Measurements from ENCODE around the gene VWA7. TPM values are rescaled to one million over a fixed set of nuclear protein-coding genes. Genes with fewer than 3 reads are reported as not detected.

VWA7 gene
- total RNA-seq, 1 experiment from 2014 or later: 0.36 TPM

Other genes with a start within 250 kb of the VWA7 start
- gene MCCD1, start 248.4 kb downstream of the VWA7 start, total RNA-seq (2014; rRNA removed; shearing (Covaris generic)): not detected in 2 replicates
- 472 and 494 TPM in 2 replicates for gene DDX39B, start 235.3 kb downstream of the VWA7 start, total RNA-seq (2014; rRNA removed; shearing (Covaris generic))
- gene ATP6V1G2, start 230.7 kb downstream of the VWA7 start, total RNA-seq (2014; rRNA removed; shearing (Covaris generic)): 2.3 and 2.6 TPM in 2 replicates
- 25.0 and 27.5 TPM in 2 replicates for gene NFKBIL1, start 229.7 kb downstream of the VWA7 start, total RNA-seq (2014; rRNA removed; shearing (Covaris generic))
- not detected in 2 replicates for gene LTA, start 205.0 kb downstream of the VWA7 start, total RNA-seq (2014; rRNA removed; shearing (Covaris generic))
- gene TNF, start 201.8 kb downstream of the VWA7 start, total RNA-seq (2014; rRNA removed; shearing (Covaris generic)): 1.7 TPM in 2 replicates
- gene LTB, start 194.9 kb downstream of the VWA7 start, total RNA-seq (2014; rRNA removed; shearing (Covaris generic)): not detected in 2 replicates
- gene LST1, start 191.1 kb downstream of the VWA7 start, total RNA-seq (2014; rRNA removed; shearing (Covaris generic)): not detected in 2 replicates
- gene NCR3, start 184.3 kb downstream of the VWA7 start, total RNA-seq (2014; rRNA removed; shearing (Covaris generic)): 0.36 TPM in 1 of 2 replicates, not detected in the other
- not detected in 2 replicates for gene AIF1, start 162.1 kb downstream of the VWA7 start, total RNA-seq (2014; rRNA removed; shearing (Covaris generic))
- 52.8 and 53.7 TPM in 2 replicates for gene PRRC2A, start 156.6 kb downstream of the VWA7 start, total RNA-seq (2014; rRNA removed; shearing (Covaris generic))
- 124 and 161 TPM in 2 replicates for gene BAG6, start 124.7 kb downstream of the VWA7 start, total RNA-seq (2014; rRNA removed; shearing (Covaris generic))
- 2.5 and 3.4 TPM in 2 replicates for gene APOM, start 121.4 kb downstream of the VWA7 start, total RNA-seq (2014; rRNA removed; shearing (Covaris generic))
- 13.9 and 18.6 TPM in 2 replicates for gene C6orf47, start 116.5 kb downstream of the VWA7 start, total RNA-seq (2014; rRNA removed; shearing (Covaris generic))
- gene GPANK1, start 112.3 kb downstream of the VWA7 start, total RNA-seq (2014; rRNA removed; shearing (Covaris generic)): 20.0 and 22.5 TPM in 2 replicates
- 371 and 469 TPM in 2 replicates for gene CSNK2B, start 111.2 kb downstream of the VWA7 start, total RNA-seq (2014; rRNA removed; shearing (Covaris generic))
- gene LY6G5B, start 107.4 kb downstream of the VWA7 start, total RNA-seq (2014; rRNA removed; shearing (Covaris generic)): 0.36 and 1.3 TPM in 2 replicates
- gene LY6G5C, start 96.3 kb downstream of the VWA7 start, total RNA-seq (2014; rRNA removed; shearing (Covaris generic)): 2.9 and 3.2 TPM in 2 replicates
- 36.7 and 36.9 TPM in 2 replicates for gene ABHD16A, start 74.0 kb downstream of the VWA7 start, total RNA-seq (2014; rRNA removed; shearing (Covaris generic))
- not detected in 2 replicates for gene LY6G6F, start 70.5 kb downstream of the VWA7 start, total RNA-seq (2014; rRNA removed; shearing (Covaris generic))
- gene LY6G6D, start 62.0 kb downstream of the VWA7 start, total RNA-seq (2014; rRNA removed; shearing (Covaris generic)): not detected in 2 replicates
- gene LY6G6C, start 55.6 kb downstream of the VWA7 start, total RNA-seq (2014; rRNA removed; shearing (Covaris generic)): not detected in 2 replicates
- not detected in 2 replicates for gene MPIG6B, start 54.0 kb downstream of the VWA7 start, total RNA-seq (2014; rRNA removed; shearing (Covaris generic))
- gene DDAH2, start 48.0 kb downstream of the VWA7 start, total RNA-seq (2014; rRNA removed; shearing (Covaris generic)): 39.4 and 53.3 TPM in 2 replicates
- 1,387 and 1,552 TPM in 2 replicates for gene CLIC1, start 40.8 kb downstream of the VWA7 start, total RNA-seq (2014; rRNA removed; shearing (Covaris generic))
- gene MSH5, start 37.3 kb downstream of the VWA7 start, total RNA-seq (2014; rRNA removed; shearing (Covaris generic)): 14.1 and 17.8 TPM in 2 replicates
- gene SAPCD1, start 14.7 kb downstream of the VWA7 start, total RNA-seq (2014; rRNA removed; shearing (Covaris generic)): 0.72 and 2.7 TPM in 2 replicates
- gene VARS1, start 18.4 kb upstream of the VWA7 start, total RNA-seq (2014; rRNA removed; shearing (Covaris generic)): 26.4 and 33.6 TPM in 2 replicates
- gene LSM2, start 29.6 kb upstream of the VWA7 start, total RNA-seq (2014; rRNA removed; shearing (Covaris generic)): 145 and 164 TPM in 2 replicates
- 0.68 and 0.84 TPM in 2 replicates for gene HSPA1L, start 38.0 kb upstream of the VWA7 start, total RNA-seq (2014; rRNA removed; shearing (Covaris generic))
- 141 and 155 TPM in 2 replicates for gene HSPA1A, start 38.2 kb upstream of the VWA7 start, total RNA-seq (2014; rRNA removed; shearing (Covaris generic))
- 82.1 and 101 TPM in 2 replicates for gene HSPA1B, start 50.4 kb upstream of the VWA7 start, total RNA-seq (2014; rRNA removed; shearing (Covaris generic))
- 55.3 and 66.7 TPM in 2 replicates for gene NEU1, start 85.5 kb upstream of the VWA7 start, total RNA-seq (2014; rRNA removed; shearing (Covaris generic))
- 1.5 TPM in 1 of 2 replicates, not detected in the other for gene SLC44A4, start 101.7 kb upstream of the VWA7 start, total RNA-seq (2014; rRNA removed; shearing (Covaris generic))
- gene EHMT2, start 120.4 kb upstream of the VWA7 start, total RNA-seq (2014; rRNA removed; shearing (Covaris generic)): 38.6 and 46.1 TPM in 2 replicates
- 1.2 and 1.4 TPM in 2 replicates for gene ZBTB12, start 124.8 kb upstream of the VWA7 start, total RNA-seq (2014; rRNA removed; shearing (Covaris generic))
- not detected in 2 replicates for gene C2, start 150.4 kb upstream of the VWA7 start, total RNA-seq (2014; rRNA removed; shearing (Covaris generic))
- 0.72 and 1.8 TPM in 2 replicates for gene CFB, start 168.8 kb upstream of the VWA7 start, total RNA-seq (2014; rRNA removed; shearing (Covaris generic))
- 235 and 246 TPM in 2 replicates for gene NELFE, start 181.6 kb upstream of the VWA7 start, total RNA-seq (2014; rRNA removed; shearing (Covaris generic))
- gene SKIC2, start 181.8 kb upstream of the VWA7 start, total RNA-seq (2014; rRNA removed; shearing (Covaris generic)): 30.4 and 36.5 TPM in 2 replicates
- 21.0 and 27.8 TPM in 2 replicates for gene DXO, start 194.8 kb upstream of the VWA7 start, total RNA-seq (2014; rRNA removed; shearing (Covaris generic))
- gene C4A, start 204.7 kb upstream of the VWA7 start, total RNA-seq (2014; rRNA removed; shearing (Covaris generic)): 0.96 and 1.3 TPM in 2 replicates
- gene C4B, start 237.5 kb upstream of the VWA7 start, total RNA-seq (2014; rRNA removed; shearing (Covaris generic)): 0.68 and 0.72 TPM in 2 replicates